Measurements from ENCODE around the gene GNPTG. TPM values are rescaled to one million over a fixed set of nuclear protein-coding genes. Genes with fewer than 3 reads are reported as not detected.

GNPTG gene
- total RNA-seq, 1 experiment from 2014 or later: 20.9 TPM

DNA sequence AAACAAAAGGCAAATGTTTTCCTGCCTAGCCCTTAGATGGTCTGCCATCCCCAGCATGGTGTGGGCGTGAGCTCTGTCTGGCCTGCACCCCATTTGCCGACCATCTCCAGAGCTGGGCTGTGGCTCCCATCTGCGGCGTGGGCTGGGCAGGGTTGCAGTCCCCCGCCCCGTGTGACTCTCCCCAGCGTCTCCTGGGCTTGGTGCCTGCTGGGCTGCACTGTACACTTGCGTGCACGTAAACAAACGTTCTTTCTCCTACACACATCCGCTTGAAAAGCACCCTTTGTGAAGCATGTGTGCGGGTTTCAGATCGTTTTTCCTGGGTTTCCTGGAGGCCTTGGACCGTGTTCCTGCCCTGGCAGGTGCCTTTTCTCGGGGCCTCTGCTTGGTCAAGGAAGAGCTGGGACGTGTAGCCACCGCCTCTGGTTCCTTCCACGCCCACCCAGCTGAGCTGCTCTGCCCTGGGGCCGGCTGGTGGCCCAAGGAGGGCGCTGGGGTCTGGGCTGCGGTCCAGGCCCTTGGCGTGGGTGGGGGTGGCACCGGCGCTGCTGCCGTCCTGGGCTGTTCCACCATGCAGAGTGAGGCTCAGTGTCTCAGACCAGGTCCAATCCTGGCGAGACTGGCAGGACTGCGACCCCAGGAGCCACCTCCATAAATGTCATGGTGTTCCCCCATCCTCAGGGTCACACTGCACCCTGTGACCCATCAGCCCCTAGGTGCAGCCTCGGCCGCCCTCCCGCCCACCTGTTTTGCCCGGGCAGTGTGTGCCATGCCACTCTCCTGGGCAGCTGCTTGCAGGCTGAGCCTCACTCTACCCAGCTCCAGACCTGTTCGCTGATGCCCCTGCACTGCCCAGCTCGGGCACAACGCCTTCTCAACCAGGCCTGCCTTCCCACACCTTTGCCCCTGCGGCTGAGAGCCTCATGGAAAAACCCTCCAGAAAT, 28.2 kb upstream of the GNPTG start:
- H3K27ac ChIP-seq (ENCODE audit: low read depth, low read length, poor library complexity, severe bottlenecking): no peak overlapping the region
- H3K4me1 ChIP-seq (ENCODE audit: insufficient read depth, low read length, poor library complexity, severe bottlenecking): no peaks in the 10 kb centered on the region
- BruUV-seq (replicated peaks): no TSS peak
- H3K4me3 ChIP-seq (ENCODE audit: low read depth, low read length, poor library complexity, severe bottlenecking): no peak overlapping the region
- DNase-seq (ENCODE audit: low spot score): no peak
- H3K27me3 ChIP-seq (replicated peaks; ENCODE audit: insufficient read depth, low read depth, low read length, poor library complexity): no peaks in the 10 kb centered on the region
- H3K36me3 ChIP-seq (ENCODE audit: insufficient read depth, low read length, poor library complexity, severe bottlenecking): peaks cover 59% of the 10 kb centered on the region
- intact Hi-C loops (cut with micrococcal nuclease; ENCODE audit: unreplicated experiment): no loop called here
- no peaks in the 10 kb centered on the region for H3K9me3 ChIP-seq (ENCODE audit: low read depth, low read length, poor library complexity, severe bottlenecking)
- POLR2A ChIA-PET (ENCODE audit: low non-redundant PET): no interaction called here
- TF ChIP-seq, protein P1, sequence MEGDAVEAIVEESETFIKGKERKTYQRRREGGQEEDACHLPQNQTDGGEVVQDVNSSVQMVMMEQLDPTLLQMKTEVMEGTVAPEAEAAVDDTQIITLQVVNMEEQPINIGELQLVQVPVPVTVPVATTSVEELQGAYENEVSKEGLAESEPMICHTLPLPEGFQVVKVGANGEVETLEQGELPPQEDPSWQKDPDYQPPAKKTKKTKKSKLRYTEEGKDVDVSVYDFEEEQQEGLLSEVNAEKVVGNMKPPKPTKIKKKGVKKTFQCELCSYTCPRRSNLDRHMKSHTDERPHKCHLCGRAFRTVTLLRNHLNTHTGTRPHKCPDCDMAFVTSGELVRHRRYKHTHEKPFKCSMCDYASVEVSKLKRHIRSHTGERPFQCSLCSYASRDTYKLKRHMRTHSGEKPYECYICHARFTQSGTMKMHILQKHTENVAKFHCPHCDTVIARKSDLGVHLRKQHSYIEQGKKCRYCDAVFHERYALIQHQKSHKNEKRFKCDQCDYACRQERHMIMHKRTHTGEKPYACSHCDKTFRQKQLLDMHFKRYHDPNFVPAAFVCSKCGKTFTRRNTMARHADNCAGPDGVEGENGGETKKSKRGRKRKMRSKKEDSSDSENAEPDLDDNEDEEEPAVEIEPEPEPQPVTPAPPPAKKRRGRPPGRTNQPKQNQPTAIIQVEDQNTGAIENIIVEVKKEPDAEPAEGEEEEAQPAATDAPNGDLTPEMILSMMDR (conservative IDR thresholded peaks at IDR 0.05; ENCODE audit: low read depth, low read length): no peak
- TF ChIP-seq EZH2 (IDR thresholded peaks at IDR 0.05; ENCODE audit: borderline replicate concordance, low read depth, low read length, poor library complexity, severe bottlenecking): no peak
- CTCF ChIA-PET: no interaction called here

DNA sequence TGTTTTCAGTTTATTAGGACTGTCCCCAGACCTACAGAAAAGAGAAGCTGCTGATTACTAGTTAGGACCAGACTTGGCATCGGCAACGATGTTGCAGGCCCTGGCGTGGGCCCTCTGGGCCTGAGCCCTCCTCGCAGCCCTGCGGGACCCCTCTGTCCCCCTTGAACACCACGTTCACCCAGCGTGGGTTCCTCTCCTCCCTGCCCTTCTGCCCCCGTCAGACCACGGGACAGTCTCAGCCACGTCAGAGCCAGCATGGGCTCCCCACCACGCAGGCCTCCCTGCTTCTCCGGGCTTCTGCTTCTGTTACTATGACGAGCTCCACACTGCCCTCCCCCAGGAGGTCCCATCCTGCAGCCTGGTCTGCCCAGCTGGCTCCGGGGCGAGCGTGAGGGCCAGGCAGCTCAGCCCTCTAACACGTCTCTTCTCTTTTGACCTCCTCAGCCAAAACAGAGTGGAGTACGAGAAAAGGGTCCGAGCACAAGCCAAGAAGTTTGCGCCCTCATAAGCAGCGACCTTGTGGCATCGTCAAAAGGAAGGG, 27.4 kb upstream of the GNPTG start:
- CTCF ChIA-PET: no interaction called here
- no TSS peak for BruUV-seq (replicated peaks)
- H3K27me3 ChIP-seq (replicated peaks; ENCODE audit: insufficient read depth, low read depth, low read length, poor library complexity): no peaks in the 10 kb centered on the region
- H3K27ac ChIP-seq (ENCODE audit: low read depth, low read length, poor library complexity, severe bottlenecking): no peak overlapping the region
- no peaks in the 10 kb centered on the region for H3K9me3 ChIP-seq (ENCODE audit: low read depth, low read length, poor library complexity, severe bottlenecking)
- H3K4me1 ChIP-seq (ENCODE audit: insufficient read depth, low read length, poor library complexity, severe bottlenecking): no peaks in the 10 kb centered on the region
- POLR2A ChIA-PET (ENCODE audit: low non-redundant PET): no interaction called here
- TF ChIP-seq EZH2 (IDR thresholded peaks at IDR 0.05; ENCODE audit: borderline replicate concordance, low read depth, low read length, poor library complexity, severe bottlenecking): no peak
- TF ChIP-seq, protein P1 (conservative IDR thresholded peaks at IDR 0.05; ENCODE audit: low read depth, low read length): no peak
- H3K36me3 ChIP-seq (ENCODE audit: insufficient read depth, low read length, poor library complexity, severe bottlenecking): peaks cover 52% of the 10 kb centered on the region
- no peak overlapping the region for H3K4me3 ChIP-seq (ENCODE audit: low read depth, low read length, poor library complexity, severe bottlenecking)
- intact Hi-C loops (cut with micrococcal nuclease; ENCODE audit: unreplicated experiment): no loop called here
- no peak for DNase-seq (ENCODE audit: low spot score)

DNA sequence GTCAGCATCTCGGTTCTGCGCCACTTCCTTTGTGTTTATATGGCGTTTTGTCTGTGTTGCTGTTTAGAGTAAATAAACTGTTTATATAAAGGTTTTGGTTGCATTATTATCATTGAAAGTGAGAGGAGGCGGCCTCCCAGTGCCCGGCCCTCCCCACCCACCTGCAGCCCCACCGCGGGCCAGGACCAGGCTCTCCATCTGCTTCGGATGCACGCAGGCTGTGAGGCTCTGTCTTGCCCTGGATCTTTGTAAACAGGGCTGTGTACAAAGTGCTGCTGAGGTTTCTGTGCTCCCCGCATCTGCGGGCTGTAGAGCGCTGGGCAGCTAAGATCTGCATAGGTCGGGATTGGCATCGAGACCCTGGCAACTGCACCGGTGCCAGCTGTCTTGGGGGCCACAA, 26.5 kb upstream of the GNPTG start:
- Histone ChIP-seq H3K36me3 (ENCODE audit: insufficient read depth, low read length, poor library complexity, severe bottlenecking) (peaks cover 43% of the 10 kb centered on the region), H3K4me1 (ENCODE audit: insufficient read depth, low read length, poor library complexity, severe bottlenecking) (no peaks in the 10 kb centered on the region), H3K4me3 (ENCODE audit: low read depth, low read length, poor library complexity, severe bottlenecking) (no peak overlapping the region), H3K27me3 (replicated peaks; ENCODE audit: insufficient read depth, low read depth, low read length, poor library complexity) (no peaks in the 10 kb centered on the region), H3K27ac (ENCODE audit: low read depth, low read length, poor library complexity, severe bottlenecking) (no peak overlapping the region), H3K9me3 (ENCODE audit: low read depth, low read length, poor library complexity, severe bottlenecking) (no peaks in the 10 kb centered on the region)
- CTCF ChIA-PET: no interaction called here
- TF ChIP-seq EZH2 (IDR thresholded peaks at IDR 0.05; ENCODE audit: borderline replicate concordance, low read depth, low read length, poor library complexity, severe bottlenecking): no peak
- TF ChIP-seq, protein P1 (conservative IDR thresholded peaks at IDR 0.05; ENCODE audit: low read depth, low read length): no peak
- no TSS peak for BruUV-seq (replicated peaks)
- POLR2A ChIA-PET (ENCODE audit: low non-redundant PET): no interaction called here
- no peak for DNase-seq (ENCODE audit: low spot score)
- intact Hi-C loops (cut with micrococcal nuclease; ENCODE audit: unreplicated experiment): no loop called here
